Large intestine (tissue), 3 donors: ENCODE measurements around the gene CFAP97. TPM values are rescaled to one million over a fixed set of nuclear protein-coding genes. Genes with fewer than 3 reads are reported as not detected.
A peak's percentile ranks its signal among the peaks of the same experiment; 100 is the strongest.

Source experiments
- DNase-seq, 2 donors: peaks; one replicate each; pipeline versions ENCODE4 v3.0.0 to v3.0.0-alpha.2; 2013
- H3K27ac ChIP-seq: one replicate; pipeline ENCODE4 v1.5.1; 2013; ENCODE audit warnings: low read length
- H3K27me3 ChIP-seq: 2 replicates; pipeline ENCODE4 v1.6.1; 2013; ENCODE audit warnings: low read length; ENCODE audit not compliant: control insufficient read depth, insufficient read depth
- H3K36me3 ChIP-seq: 2 replicates; pipeline ENCODE4 v1.6.1; 2013; ENCODE audit warnings: low read length; ENCODE audit not compliant: control insufficient read depth, insufficient read depth
- H3K4me1 ChIP-seq: one replicate; pipeline ENCODE4 v1.6.1; 2013; ENCODE audit warnings: low read length; ENCODE audit not compliant: control insufficient read depth, insufficient read depth
- H3K4me3 ChIP-seq: one replicate; pipeline ENCODE4 v1.5.1; 2013; ENCODE audit warnings: low read length
- H3K9me3 ChIP-seq: one replicate; pipeline ENCODE4 v1.6.1; 2013; ENCODE audit warnings: mild to moderate bottlenecking, low read depth, low read length, moderate library complexity; ENCODE audit not compliant: control insufficient read depth
- WGBS: methylation state at CpG from one replicate; pipeline ENCODE4 v1.1.5; 2013; ENCODE audit warnings: low lambda C conversion rate; ENCODE audit not compliant: insufficient coverage; 5-methylcytosine and 5-hydroxymethylcytosine counted together
- polyA plus RNA-seq: library from polyadenylated mRNA; unstranded; fragments of 120-200 nt; gene quantifications from one replicate; pipeline ENCODE4 v1.2.1, GENCODE V29; 2013

CFAP97 gene
- polyA plus RNA-seq, 1 donor = 27.4 TPM

GRCh38 chr4:185224597-185224996 lies 20.8 kb upstream of the CFAP97 start:
- Histone ChIP-seq H3K4me1 (peaks cover 5% of the 10 kb centered on the region), H3K4me3 (no peak overlapping the region), H3K27me3 (no peaks in the 10 kb centered on the region), H3K36me3 (no peaks in the 10 kb centered on the region), H3K9me3 (no peaks in the 10 kb centered on the region), H3K27ac (no peak overlapping the region)
- no peak for DNase-seq

- H3K27me3 ChIP-seq = no peaks in the 10 kb centered on the region
- H3K9me3 ChIP-seq = no peaks in the 10 kb centered on the region
- no peak overlapping the region for H3K27ac ChIP-seq
- no peaks in the 10 kb centered on the region for H3K36me3 ChIP-seq
- peaks cover 5% of the 10 kb centered on the region for H3K4me1 ChIP-seq
- no peak for DNase-seq
- no peak overlapping the region for H3K4me3 ChIP-seq
These were observed 18.8 kb upstream of the CFAP97 start for GRCh38 chr4:185222598-185222997.

DNA sequence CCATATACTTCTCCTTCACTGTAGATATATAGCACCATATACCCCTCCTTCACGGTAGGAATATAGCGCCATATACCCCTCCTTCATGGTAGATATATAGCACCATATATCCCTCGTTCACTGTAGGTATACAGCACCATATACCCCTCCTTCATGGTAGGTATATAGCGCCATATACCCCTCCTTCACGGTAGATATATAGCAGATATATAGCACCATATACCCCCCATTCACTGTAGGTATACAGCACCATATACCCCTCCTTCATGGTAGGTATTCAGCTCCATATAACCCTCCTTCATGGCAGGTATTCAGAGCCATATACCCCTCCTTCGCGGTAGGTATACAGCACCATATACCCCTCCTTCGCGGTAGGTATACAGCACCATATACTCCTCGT lies 18.1 kb upstream of the CFAP97 start:
- Histone ChIP-seq H3K9me3 (no peaks in the 10 kb centered on the region), H3K36me3 (no peaks in the 10 kb centered on the region), H3K27me3 (no peaks in the 10 kb centered on the region), H3K4me1 (peaks cover 2% of the 10 kb centered on the region), H3K27ac (no peak overlapping the region), H3K4me3 (no peak overlapping the region)
- DNase-seq = no peak
- WGBS = no CpG with 5 or more reads among the region's 10 CpGs

DNA sequence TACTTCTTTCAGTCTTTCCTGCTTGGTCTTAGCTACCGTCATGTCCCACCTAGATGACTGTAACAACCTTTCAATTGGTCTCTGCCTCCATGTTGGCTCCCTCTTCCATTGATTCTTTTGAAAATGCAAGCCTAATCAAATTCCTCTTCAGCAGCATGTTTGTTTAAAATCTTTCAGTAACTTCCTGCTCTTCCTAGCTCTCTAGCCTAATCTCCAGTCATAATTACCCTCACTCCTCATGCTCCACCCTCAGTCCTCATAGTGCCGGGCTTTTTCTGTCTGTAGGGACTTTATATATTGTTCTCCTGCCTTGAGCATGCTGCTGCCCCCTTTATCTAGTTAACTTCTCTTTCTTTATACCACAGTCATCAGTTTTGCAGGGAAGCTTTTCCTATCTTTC lies 17.7 kb upstream of the CFAP97 start:
- no CpG with 5 or more reads among the region's 2 CpGs for WGBS
- no peaks in the 10 kb centered on the region for H3K4me1 ChIP-seq
- no peaks in the 10 kb centered on the region for H3K27me3 ChIP-seq
- H3K9me3 ChIP-seq = no peaks in the 10 kb centered on the region
- H3K36me3 ChIP-seq = no peaks in the 10 kb centered on the region
- no peak overlapping the region for H3K4me3 ChIP-seq
- no peak overlapping the region for H3K27ac ChIP-seq
- no peak for DNase-seq

- no peaks in the 10 kb centered on the region for H3K36me3 ChIP-seq
- peak in 1 of 2 donors; percentile 42 for DNase-seq
- H3K27ac ChIP-seq = no peak overlapping the region
- H3K4me3 ChIP-seq = no peak overlapping the region
- no peaks in the 10 kb centered on the region for H3K9me3 ChIP-seq
- WGBS = no CpG with 5 or more reads among the region's 3 CpGs
- no peaks in the 10 kb centered on the region for H3K4me1 ChIP-seq
- H3K27me3 ChIP-seq = no peaks in the 10 kb centered on the region
These were observed 15.9 kb upstream of the CFAP97 start for GRCh38 chr4:185219551-185220344.

DNA sequence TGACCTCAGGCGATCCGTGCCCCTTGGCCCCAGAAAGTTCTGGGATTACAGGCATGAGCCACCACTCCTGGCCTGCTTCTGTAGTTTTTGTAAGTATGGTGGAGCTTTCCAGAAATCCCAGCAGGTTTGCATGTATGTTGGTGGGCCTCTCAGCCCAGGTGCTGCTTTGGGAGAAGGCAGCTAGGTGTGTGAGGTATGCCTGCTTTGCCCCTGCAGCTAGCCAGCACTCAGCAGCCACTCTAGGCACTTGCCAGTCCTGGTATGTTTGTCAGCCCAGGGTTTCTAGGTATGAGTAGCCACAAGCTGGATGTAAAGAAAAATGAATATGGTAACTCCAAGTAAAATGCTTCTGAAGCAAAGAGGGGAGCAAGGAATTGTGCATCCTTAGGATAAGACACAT lies 14.5 kb upstream of the CFAP97 start:
- no CpG with 5 or more reads among the region's 2 CpGs for WGBS
- H3K9me3 ChIP-seq = no peaks in the 10 kb centered on the region

DNA sequence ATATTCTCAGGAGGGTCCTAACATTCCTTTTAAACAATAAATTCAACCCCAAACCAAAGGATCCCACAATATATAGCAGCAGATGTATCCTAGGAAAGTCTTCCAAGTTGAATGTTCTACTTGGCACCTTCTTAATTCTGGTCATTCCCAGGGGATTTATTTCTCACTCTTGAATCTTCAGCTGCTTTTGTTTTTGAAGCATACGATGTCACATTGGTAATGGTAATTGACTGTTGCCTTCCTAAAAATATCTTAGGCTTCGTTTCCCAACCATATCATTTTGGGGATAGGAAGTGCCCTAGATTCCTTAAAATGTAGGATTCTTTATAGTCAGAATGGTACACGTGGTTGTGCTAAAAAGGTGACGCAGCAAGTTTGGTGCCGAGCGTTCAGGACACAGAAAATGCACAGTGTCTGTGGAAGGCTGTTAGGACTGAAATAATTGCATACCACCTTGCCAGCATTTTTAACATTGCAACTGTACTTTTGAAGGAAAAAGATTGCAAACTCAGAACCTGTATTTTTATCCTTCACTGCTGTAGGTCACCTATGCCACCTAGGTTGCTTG lies 13.7 kb upstream of the CFAP97 start:
- DNase-seq = no peak
- no peak overlapping the region for H3K4me3 ChIP-seq
- H3K36me3 ChIP-seq = no peaks in the 10 kb centered on the region
- WGBS = no CpG with 5 or more reads among the region's 6 CpGs
- no peaks in the 10 kb centered on the region for H3K4me1 ChIP-seq
- no peaks in the 10 kb centered on the region for H3K9me3 ChIP-seq
- no peak overlapping the region for H3K27ac ChIP-seq
- H3K27me3 ChIP-seq = no peaks in the 10 kb centered on the region

More for the DNA sequence above, 14.5 kb upstream of the CFAP97 start:
- DNase-seq = no peak
- H3K4me3 ChIP-seq = no peak overlapping the region
- no peaks in the 10 kb centered on the region for H3K27me3 ChIP-seq
- H3K36me3 ChIP-seq = no peaks in the 10 kb centered on the region
- no peaks in the 10 kb centered on the region for H3K4me1 ChIP-seq
- no peak overlapping the region for H3K27ac ChIP-seq

GRCh38 chr4:185215261-185215660 lies 11.5 kb upstream of the CFAP97 start:
- no peak overlapping the region for H3K4me3 ChIP-seq
- DNase-seq = no peak
- H3K9me3 ChIP-seq = no peaks in the 10 kb centered on the region
- no CpG with 5 or more reads among the region's 2 CpGs for WGBS
- no peaks in the 10 kb centered on the region for H3K36me3 ChIP-seq
- no peak overlapping the region for H3K27ac ChIP-seq
- no peaks in the 10 kb centered on the region for H3K4me1 ChIP-seq
- H3K27me3 ChIP-seq = no peaks in the 10 kb centered on the region

DNA sequence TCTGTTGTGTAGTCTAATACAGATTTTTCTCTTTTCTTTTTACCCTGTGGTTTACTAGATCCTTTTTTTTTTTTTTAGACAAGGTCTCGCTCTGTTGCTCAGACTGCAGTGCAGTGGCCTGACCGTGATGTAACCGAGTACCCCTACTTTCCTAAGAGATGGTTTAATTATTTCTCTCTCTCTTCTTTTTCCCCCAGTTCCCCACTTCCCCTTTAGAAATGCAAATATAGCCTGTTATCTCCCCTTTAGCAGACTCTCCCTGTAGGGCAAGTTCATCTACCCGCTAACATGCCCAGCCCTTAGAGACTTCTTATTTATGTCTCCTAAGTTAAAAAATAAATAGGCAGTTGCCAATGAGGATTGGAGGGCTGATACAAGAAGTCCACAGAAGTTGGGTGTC lies 10.1 kb upstream of the CFAP97 start:
- H3K4me1 ChIP-seq = no peaks in the 10 kb centered on the region
- H3K4me3 ChIP-seq = no peak overlapping the region
- no peak overlapping the region for H3K27ac ChIP-seq
- H3K27me3 ChIP-seq = no peaks in the 10 kb centered on the region
- H3K36me3 ChIP-seq = no peaks in the 10 kb centered on the region
- no peak for DNase-seq
- WGBS = no CpG with 5 or more reads among the region's 4 CpGs
- no peaks in the 10 kb centered on the region for H3K9me3 ChIP-seq

DNA sequence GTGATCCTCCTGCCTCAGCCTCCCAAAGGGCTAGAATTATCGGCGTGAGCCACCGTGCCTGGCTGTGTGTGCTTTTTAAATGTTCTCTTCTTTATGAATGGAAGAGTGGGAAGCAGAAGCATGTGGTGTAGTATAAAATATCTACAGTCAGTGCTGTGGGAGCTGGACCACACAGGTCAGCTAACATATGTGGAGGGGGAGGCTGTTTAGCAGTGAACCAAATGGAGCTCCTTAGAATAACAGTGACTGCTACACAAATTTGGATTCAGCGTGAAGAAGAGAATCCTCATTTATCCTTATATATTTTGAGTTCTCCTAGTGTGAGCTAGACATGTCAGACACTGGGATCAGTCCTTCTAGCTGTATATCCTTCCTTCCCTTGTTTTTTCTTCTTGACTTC lies 8.8 kb upstream of the CFAP97 start:
- Histone ChIP-seq H3K36me3 (no peaks in the 10 kb centered on the region), H3K27ac (no peak overlapping the region), H3K4me1 (no peaks in the 10 kb centered on the region), H3K4me3 (no peak overlapping the region), H3K27me3 (no peaks in the 10 kb centered on the region), H3K9me3 (no peaks in the 10 kb centered on the region)
- no peak for DNase-seq
- WGBS = no CpG with 5 or more reads among the region's 4 CpGs

GRCh38 chr4:185211641-185212040 lies 7.8 kb upstream of the CFAP97 start:
- no CpG with 5 or more reads among the region's 2 CpGs for WGBS
- H3K4me3 ChIP-seq = no peak overlapping the region

More at GRCh38 chr4:185211641-185212040, 7.8 kb upstream of the CFAP97 start:
- H3K9me3 ChIP-seq = no peaks in the 10 kb centered on the region
- no peaks in the 10 kb centered on the region for H3K27me3 ChIP-seq
- DNase-seq = no peak
- H3K4me1 ChIP-seq = no peaks in the 10 kb centered on the region
- no peaks in the 10 kb centered on the region for H3K36me3 ChIP-seq
- H3K27ac ChIP-seq = no peak overlapping the region
